SK-N-SH (cell line): ENCODE data around the gene GADL1. TPM values are rescaled to one million over a fixed set of nuclear protein-coding genes. Genes with fewer than 3 reads are reported as not detected.

Source experiments
- ELF1 ChIP-seq: IDR thresholded peaks from 2 replicates; pipeline ENCODE4 v1.4.0; 2012
- EZH2phosphoT487 ChIP-seq: fragments of 200-600 bp; sonication (generic); IDR thresholded peaks from 2 replicates; pipeline ENCODE4 v1.6.1; 2017; ENCODE audit warnings: low read depth, mixed run types, mild to moderate bottlenecking, antibody characterized with exemption, moderate library complexity, borderline replicate concordance
- FOXM1 ChIP-seq: IDR thresholded peaks from 2 replicates; pipeline ENCODE4 v1.4.0; 2012; ENCODE audit warnings: low read depth, mild to moderate bottlenecking
- JUND ChIP-seq: IDR thresholded peaks from 2 replicates; pipeline ENCODE4 v1.4.0; 2012
- POLR2AphosphoS5 ChIP-seq: IDR thresholded peaks from 2 replicates; pipeline ENCODE4 v1.6.1; 2012; ENCODE audit warnings: low read depth, low read length
- RXRA ChIP-seq: IDR thresholded peaks from 2 replicates; pipeline ENCODE4 v1.4.0; 2012; ENCODE audit warnings: low read depth, mild to moderate bottlenecking, borderline replicate concordance
- SMC3 ChIP-seq: IDR thresholded peaks from 2 replicates; pipeline ENCODE4 v1.6.1; 2012; ENCODE audit warnings: low read depth, low read length, improper control_type of control experiment
- USF1 ChIP-seq: IDR thresholded peaks from 2 replicates; pipeline ENCODE4 v1.4.0; 2012; ENCODE audit warnings: low read depth, borderline replicate concordance
- YY1 ChIP-seq: IDR thresholded peaks from 2 replicates; pipeline ENCODE4 v1.4.0; 2012; ENCODE audit warnings: low read depth, mild to moderate bottlenecking
- polyA plus RNA-seq, 3 experiments: library from polyadenylated mRNA; depleted of rRNA; stranded (reverse); fragments of >200 nt; gene quantifications; 2 replicates each; pipeline ENCODE4 v1.2.3, GENCODE V29; 2012
- TF ChIP-seq, protein P1 (sequence below): IDR thresholded peaks from 2 replicates; pipeline ENCODE4 v1.4.0; 2012; ENCODE audit warnings: low read depth
- TF ChIP-seq, protein P2 (sequence below): IDR thresholded peaks from 2 replicates; pipeline ENCODE4 v1.6.1; 2012; ENCODE audit warnings: mild to moderate bottlenecking, low read depth, low read length, moderate library complexity
- TF ChIP-seq, protein P3 (sequence below): fragments of 150-350 bp; IDR thresholded peaks from 2 replicates; pipeline ENCODE4 v1.6.1; 2016; ENCODE audit warnings: mild to moderate bottlenecking, low read depth, low read length
- TF ChIP-seq, protein P4 (sequence below): IDR thresholded peaks from 2 replicates; pipeline ENCODE4; 2012

GADL1 gene
- polyA plus RNA-seq, 1 of the 3 experiments (the other 2 are of a cell fraction), result not detected

DNA sequence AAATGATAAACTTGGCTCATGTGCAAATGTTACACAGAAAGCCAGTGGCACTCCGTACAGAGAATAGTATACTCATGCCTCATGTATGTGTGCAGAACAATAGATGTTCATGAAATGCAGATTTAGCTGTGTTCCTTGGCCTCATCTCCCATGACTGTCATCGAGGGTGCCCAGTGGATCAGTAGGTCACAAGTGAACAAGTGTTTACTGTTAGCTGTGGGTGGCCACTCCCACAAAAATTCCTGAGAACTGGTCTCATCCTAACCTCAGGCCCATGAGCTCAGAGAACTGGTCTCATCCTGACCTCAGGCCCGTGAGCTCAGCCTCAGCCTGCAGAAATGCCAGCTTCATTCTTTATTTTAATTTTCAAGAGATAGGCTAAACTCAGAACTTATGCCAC is 124.1 kb downstream of the GADL1 start (continued):
- TF ChIP-seq, protein P1, sequence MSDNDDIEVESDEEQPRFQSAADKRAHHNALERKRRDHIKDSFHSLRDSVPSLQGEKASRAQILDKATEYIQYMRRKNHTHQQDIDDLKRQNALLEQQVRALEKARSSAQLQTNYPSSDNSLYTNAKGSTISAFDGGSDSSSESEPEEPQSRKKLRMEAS, result no peak
- TF ChIP-seq USF1, result no peak
- TF ChIP-seq, protein P2, sequence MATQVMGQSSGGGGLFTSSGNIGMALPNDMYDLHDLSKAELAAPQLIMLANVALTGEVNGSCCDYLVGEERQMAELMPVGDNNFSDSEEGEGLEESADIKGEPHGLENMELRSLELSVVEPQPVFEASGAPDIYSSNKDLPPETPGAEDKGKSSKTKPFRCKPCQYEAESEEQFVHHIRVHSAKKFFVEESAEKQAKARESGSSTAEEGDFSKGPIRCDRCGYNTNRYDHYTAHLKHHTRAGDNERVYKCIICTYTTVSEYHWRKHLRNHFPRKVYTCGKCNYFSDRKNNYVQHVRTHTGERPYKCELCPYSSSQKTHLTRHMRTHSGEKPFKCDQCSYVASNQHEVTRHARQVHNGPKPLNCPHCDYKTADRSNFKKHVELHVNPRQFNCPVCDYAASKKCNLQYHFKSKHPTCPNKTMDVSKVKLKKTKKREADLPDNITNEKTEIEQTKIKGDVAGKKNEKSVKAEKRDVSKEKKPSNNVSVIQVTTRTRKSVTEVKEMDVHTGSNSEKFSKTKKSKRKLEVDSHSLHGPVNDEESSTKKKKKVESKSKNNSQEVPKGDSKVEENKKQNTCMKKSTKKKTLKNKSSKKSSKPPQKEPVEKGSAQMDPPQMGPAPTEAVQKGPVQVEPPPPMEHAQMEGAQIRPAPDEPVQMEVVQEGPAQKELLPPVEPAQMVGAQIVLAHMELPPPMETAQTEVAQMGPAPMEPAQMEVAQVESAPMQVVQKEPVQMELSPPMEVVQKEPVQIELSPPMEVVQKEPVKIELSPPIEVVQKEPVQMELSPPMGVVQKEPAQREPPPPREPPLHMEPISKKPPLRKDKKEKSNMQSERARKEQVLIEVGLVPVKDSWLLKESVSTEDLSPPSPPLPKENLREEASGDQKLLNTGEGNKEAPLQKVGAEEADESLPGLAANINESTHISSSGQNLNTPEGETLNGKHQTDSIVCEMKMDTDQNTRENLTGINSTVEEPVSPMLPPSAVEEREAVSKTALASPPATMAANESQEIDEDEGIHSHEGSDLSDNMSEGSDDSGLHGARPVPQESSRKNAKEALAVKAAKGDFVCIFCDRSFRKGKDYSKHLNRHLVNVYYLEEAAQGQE, result 0 out of 2 replicates have a peak, but pooled peaks have one; percentile 17
- TF ChIP-seq, protein P3, sequence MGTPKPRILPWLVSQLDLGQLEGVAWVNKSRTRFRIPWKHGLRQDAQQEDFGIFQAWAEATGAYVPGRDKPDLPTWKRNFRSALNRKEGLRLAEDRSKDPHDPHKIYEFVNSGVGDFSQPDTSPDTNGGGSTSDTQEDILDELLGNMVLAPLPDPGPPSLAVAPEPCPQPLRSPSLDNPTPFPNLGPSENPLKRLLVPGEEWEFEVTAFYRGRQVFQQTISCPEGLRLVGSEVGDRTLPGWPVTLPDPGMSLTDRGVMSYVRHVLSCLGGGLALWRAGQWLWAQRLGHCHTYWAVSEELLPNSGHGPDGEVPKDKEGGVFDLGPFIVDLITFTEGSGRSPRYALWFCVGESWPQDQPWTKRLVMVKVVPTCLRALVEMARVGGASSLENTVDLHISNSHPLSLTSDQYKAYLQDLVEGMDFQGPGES, result no peak
- TF ChIP-seq JUND, result peak; percentile 42
- no peak for TF ChIP-seq FOXM1
- TF ChIP-seq YY1, result no peak
- TF ChIP-seq EZH2phosphoT487, result no peak
- TF ChIP-seq, protein P4, sequence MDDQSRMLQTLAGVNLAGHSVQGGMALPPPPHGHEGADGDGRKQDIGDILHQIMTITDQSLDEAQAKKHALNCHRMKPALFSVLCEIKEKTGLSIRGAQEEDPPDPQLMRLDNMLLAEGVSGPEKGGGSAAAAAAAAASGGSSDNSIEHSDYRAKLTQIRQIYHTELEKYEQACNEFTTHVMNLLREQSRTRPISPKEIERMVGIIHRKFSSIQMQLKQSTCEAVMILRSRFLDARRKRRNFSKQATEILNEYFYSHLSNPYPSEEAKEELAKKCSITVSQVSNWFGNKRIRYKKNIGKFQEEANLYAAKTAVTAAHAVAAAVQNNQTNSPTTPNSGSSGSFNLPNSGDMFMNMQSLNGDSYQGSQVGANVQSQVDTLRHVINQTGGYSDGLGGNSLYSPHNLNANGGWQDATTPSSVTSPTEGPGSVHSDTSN, result peak; percentile 42
- peak; percentile 67; the same call in 1 of the 2 replicates for TF ChIP-seq RXRA
- no peak for TF ChIP-seq ELF1
- TF ChIP-seq SMC3, result no peak
- TF ChIP-seq POLR2AphosphoS5, result no peak
